GM19324 (cell line): ENCODE results near the gene CDK19.

ENCODE experiments used
- ATAC-seq: cut with Tn5 transposase; IDR thresholded peaks from one replicate; pipeline ENCODE4 v1.9.1; 2021; ENCODE audit warnings: mild to moderate bottlenecking, moderate library complexity; ENCODE audit not compliant: unreplicated experiment, low FRiP score

The CDK19 gene

GRCh38 chr6:110561008-110561396, 254.3 kb downstream of the CDK19 start:
- no peak for ATAC-seq

DNA sequence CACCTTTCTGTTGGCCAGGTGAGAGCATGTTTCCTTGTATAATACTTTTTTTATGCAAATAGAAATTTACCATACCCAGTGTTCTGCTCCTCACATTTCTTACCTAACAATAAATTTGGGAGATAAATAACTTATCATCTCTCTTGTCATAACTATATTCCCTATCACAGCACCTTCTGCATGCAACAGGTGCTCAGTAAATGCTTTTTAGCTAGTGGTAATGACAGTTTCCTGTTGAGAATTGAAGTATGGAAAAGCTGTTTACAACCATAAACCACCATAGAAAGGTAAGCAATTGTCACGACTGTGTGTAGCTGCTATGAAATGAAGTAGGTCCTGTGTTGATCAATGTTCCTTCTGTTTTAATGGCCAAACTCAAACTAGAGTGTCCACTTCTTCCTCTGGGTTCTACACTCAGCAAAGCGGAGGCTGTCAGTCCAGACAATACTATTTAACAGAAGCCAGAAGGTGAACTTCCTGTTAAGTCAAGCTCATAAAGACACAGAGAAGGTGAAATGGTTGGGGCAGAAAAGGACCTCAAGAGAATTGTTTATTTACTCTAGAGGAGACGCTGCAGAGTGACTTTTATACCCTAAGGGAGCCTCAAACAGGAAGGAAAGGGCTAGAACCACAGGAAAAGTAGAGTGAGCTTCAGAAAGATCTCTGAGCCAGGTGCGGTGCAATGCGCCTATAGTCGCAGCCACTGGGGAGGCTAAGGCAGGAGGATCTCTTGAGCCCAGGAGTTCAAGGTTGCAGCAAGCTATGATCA, 254.8 kb downstream of the CDK19 start:
- no peak for ATAC-seq
